GM19193 (cell line): ENCODE data around the gene INO80C.
A peak's percentile ranks its signal among the peaks of the same experiment; 100 is the strongest.

Source experiments
- POLR2A ChIP-seq: IDR thresholded peaks from 4 replicates; pipeline ENCODE4 v1.6.1; 2011; ENCODE audit not compliant: insufficient read depth, insufficient read length; ENCODE audit errors: extremely low read depth

INO80C gene

GRCh38 chr18:35497370-35498197 is at the start of gene INO80C:
Gene INO80C, minus strand, starts transcription at chr18:35497960. Its CDS starts 86 bp downstream, at chr18:35497874.
- peak; percentile 98 for TF ChIP-seq POLR2A

DNA sequence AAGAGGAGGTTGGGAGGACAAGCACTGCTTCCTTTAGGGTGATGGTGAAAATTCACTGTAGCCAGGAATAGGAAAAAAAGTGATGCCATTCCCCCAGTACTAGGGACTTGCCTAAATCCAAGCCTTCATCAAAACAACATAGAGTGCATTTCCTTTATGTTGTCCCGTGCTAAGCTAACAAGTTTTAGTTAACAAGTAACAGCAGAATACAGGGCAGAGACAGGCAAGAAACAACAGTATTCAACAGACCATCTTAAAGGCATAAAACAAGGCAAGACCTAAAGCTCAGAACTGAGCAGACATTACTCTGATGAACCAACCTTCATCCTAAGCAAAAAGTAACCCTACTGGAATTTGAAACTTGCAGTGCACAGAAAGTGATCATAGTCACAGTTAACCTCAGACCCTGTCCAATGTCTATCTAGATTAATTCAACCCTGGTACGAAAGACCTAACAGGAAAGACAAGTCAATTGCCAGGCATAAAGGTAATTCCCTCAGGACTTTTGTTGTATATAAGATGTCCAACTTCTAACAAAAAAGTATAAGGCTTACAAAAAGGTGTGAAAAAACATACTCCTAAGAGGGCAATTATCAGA is 49.3 kb upstream of the INO80C start:
- TF ChIP-seq POLR2A = no peak

DNA sequence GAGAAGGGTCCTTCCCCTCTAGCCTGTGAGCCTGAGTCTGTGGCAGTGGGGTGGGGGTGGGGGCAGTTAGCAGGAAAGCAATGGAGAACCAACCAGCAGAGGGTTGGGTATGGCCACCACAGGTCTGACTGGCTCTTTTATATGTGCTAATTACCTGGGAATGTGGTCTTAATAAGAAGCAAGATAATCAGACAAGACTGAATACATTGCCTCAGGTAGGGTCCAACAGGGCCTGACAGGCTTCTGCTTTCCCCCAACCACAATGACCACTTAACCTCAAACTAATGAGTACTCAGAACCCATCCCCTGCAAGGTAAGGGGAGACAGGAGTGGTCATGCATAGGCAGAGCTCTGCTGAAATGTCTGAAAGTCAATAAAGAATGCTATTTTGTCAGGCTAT is 44.6 kb upstream of the INO80C start:
- no peak for TF ChIP-seq POLR2A

- TF ChIP-seq POLR2A = no peak
Observed at GRCh38 chr18:35535297-35535696, 37.5 kb upstream of the INO80C start.

DNA sequence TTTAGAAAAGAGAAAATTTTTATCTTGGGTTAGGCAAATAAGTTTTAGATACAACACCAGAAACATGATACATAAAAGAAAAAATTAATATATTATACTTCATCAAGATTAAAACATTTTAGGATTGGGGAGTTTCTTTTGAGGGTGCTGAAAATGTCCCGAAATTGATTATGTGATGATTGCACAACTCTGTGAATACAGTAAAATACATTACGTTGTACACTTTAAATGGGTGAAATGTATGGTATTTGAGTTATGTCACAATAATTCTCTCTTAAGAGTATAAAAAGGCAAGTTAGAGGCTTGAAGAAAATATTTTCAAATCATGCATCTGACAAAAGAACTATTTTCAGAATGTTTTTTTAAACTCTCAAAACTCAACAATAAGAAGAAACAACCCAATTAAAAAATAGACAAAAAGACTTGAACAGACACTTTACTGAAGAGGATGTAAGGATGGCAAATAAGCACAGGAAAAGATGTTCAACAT is 36.2 kb upstream of the INO80C start:
- TF ChIP-seq POLR2A = no peak

DNA sequence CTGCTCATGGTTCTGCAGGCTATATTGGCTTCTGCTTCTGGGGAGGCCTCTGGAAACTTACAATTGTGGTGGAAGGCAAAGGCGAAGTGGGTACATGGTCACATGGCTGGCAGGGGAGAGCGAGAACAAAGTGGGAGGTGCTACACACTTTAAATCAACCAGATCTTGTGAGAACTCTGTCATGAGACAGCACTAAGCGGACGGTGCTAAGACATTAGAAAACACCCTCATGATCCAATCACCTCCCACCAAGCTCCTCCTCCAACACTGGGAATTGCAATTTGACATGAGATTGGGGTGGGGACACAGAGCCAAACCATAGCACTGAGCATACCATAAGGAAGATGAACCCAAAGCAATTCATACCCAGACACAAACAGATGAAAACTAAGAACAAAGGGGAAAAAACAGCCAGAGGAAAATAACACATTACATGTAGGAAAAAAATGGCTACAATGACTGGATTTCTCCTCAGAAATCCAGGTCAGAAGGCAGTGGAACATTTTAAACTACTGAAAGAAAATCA is 31.1 kb upstream of the INO80C start:
- TF ChIP-seq POLR2A = no peak

GRCh38 chr18:35526495-35527059 is 28.8 kb upstream of the INO80C start:
- no peak for TF ChIP-seq POLR2A

GRCh38 chr18:35525795-35526494 is 28.2 kb upstream of the INO80C start:
- TF ChIP-seq POLR2A = no peak

- TF ChIP-seq POLR2A = no peak
Observed at GRCh38 chr18:35524226-35524625, 26.5 kb upstream of the INO80C start.

DNA sequence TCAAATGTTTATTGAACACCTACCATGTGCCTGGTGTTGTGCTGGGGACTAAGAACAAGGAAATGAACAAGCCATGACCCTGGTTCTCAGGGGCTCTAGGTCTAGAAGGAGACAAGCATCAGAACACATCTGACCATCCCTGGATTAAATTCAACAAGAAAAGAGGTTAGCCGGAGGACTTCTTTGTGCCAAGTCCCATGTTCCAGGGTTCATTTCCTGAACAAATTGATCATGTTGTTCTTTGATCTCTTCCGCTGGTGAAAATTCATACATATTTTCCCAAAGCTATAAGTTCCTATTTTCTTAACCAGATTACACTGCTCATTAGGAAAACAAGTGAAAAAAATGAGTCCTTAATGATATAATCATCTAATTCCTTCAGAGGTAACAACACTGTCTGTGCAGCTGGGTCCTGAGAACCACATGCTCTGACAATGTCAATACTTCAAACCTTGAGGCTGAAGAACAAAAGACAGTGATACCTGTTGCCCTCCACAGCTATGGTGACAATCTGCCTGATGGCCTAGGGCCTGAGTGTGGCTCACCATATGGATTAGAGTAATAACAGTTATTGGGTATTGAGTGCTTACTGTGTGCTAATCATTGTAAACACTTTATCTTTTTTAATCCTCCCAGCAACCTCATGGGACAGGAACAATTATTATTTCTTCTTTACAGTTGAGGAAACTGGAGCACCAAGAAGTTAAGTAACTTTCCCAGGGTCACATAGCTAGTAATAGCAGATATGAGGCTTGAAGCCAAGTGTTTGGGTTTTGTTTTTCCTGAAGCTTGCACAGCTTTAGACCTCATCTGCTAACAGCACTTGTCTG is 24.6 kb upstream of the INO80C start:
- no peak for TF ChIP-seq POLR2A

DNA sequence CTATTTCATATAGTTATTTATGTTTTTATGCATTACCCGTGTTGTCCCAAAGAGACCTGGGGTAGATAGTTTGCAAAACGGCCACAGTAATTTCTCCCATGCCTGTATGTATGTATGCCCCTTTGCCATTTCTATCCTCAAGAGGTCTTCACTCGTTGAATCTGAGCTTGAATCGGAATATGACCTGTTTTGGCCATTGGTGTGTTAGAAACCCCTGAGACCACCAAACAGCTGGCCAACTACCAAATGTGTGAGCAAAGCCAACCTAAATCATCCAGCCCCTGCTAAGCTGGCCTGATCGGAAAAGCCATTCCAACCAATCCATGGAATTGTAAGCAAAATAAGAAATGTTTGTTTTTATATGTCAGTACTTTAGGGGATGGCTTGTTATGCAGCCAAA is 23.4 kb upstream of the INO80C start:
- TF ChIP-seq POLR2A = no peak

- no peak for TF ChIP-seq POLR2A
Observed at GRCh38 chr18:35519148-35519899, 21.6 kb upstream of the INO80C start.

DNA sequence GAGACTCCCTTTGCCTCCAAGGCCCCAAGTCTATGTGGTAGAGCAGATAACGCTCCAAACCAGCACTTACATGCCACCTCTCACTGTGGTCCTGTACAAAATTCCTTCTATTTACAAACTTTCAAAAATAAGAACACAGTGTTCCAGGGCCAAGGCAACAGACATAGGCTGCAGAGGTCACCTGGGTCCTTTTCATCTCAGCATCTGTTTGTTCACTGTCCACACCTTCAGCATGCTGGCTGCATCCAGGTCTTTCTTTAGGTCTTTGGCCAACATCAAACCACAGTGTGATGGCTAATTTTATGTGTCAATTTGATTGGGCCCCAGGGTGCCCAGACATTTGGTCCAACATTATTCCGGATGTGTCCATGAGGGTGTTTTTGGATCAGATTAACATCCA is 20.0 kb upstream of the INO80C start:
- TF ChIP-seq POLR2A = no peak
